GM13976 (cell line): ENCODE measurements around the gene NCAPG2.
"Not testable (repeated sequence)": the region's sequence is repeated elsewhere in the genome, so short reads cannot be mapped to it uniquely, and the experiment has no call there.

Source experiments
- DNase-seq: peaks from one replicate; pipeline ENCODE4 v3.0.0; 2012; ENCODE audit warnings: low spot score
- in situ Hi-C: fragments of 300-500 bp; cut with MboI; formaldehyde crosslinking; loops from one replicate; pipeline ENCODE4 v1.12.0; 2022; ENCODE audit warnings: low sequenced_read_pairs, mixed read lengths, inconsistent platforms; ENCODE audit not compliant: unreplicated experiment
- TF ChIP-seq, protein P1 (sequence below): IDR thresholded peaks from 2 replicates; pipeline ENCODE4 v1.5.1; 2012; ENCODE audit warnings: borderline replicate concordance, mild to moderate bottlenecking; ENCODE audit not compliant: insufficient read depth; ENCODE audit errors: extremely low read depth, missing control alignments, control extremely low read depth

NCAPG2 gene

GRCh38 chr7:158631574-158632195 lies 72.9 kb downstream of the NCAPG2 start:
- in situ Hi-C loops = no loop called here
- TF ChIP-seq, protein P1, sequence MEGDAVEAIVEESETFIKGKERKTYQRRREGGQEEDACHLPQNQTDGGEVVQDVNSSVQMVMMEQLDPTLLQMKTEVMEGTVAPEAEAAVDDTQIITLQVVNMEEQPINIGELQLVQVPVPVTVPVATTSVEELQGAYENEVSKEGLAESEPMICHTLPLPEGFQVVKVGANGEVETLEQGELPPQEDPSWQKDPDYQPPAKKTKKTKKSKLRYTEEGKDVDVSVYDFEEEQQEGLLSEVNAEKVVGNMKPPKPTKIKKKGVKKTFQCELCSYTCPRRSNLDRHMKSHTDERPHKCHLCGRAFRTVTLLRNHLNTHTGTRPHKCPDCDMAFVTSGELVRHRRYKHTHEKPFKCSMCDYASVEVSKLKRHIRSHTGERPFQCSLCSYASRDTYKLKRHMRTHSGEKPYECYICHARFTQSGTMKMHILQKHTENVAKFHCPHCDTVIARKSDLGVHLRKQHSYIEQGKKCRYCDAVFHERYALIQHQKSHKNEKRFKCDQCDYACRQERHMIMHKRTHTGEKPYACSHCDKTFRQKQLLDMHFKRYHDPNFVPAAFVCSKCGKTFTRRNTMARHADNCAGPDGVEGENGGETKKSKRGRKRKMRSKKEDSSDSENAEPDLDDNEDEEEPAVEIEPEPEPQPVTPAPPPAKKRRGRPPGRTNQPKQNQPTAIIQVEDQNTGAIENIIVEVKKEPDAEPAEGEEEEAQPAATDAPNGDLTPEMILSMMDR = no peak
- DNase-seq = no peak

DNA sequence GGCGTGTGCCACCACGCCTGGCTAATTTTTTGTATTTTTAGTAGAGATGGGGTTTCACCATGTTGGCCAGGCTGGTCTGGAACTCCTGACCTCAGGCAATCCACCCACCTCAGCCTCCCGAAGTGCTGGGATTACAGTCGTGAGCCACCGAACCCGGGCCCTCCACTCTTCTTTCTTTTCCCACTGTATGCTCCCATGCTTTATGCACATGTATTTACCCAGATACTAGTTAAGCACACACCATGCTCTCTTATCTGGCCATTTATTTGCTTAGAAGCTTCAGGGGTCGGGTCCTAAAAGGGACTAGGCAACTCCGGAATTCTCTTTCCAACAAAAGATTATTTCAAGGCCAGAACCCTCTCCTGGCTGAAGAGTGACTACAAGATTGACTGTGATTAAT lies 78.3 kb downstream of the NCAPG2 start:
- in situ Hi-C loops, DNase-seq: not testable (repeated sequence)

DNA sequence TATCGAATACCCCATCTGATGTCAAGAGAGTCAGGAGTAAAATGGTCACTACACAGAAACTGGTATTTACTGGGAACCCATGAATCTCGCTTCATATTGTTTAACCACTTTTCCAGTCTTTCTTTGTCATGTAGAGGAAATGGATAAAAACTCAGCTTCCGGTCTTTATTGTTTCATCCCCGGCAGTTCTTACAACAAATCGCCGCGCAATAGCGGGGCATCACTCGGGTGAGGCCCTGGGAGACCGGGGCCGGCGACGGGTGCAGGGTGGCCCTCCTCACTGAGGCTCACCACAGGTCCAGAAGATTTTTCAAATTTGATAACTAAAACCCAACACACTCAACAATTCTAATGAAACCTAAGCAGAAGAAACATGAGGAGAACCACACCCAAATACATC lies 81.4 kb downstream of the NCAPG2 start:
- DNase-seq = no peak
- in situ Hi-C loops = no loop called here
- TF ChIP-seq, protein P1 = no peak

- TF ChIP-seq, protein P1 = no peak
- no peak for DNase-seq
- in situ Hi-C loops = no loop called here
These were observed 83.7 kb downstream of the NCAPG2 start for GRCh38 chr7:158620839-158621441.

DNA sequence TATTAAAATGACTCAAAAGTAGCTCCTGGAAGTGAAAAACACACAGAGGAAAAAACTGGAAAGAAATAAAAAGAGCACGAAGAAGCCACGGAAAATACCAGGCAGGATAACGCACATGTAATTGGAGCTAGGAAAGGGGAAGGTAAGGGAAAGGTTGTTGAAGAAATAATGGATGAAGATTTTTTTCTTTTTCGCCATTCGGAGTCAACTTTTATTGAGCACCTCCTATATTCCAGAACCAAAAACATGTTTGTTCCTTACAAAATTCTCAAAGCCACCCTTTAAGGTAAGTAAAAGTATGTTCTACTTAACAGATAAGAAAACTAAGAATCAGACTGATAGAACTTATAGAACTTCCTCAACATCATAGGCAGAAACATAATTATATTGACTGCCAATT lies 84.2 kb downstream of the NCAPG2 start:
- in situ Hi-C loops = no loop called here
- TF ChIP-seq, protein P1 = no peak
- no peak for DNase-seq

DNA sequence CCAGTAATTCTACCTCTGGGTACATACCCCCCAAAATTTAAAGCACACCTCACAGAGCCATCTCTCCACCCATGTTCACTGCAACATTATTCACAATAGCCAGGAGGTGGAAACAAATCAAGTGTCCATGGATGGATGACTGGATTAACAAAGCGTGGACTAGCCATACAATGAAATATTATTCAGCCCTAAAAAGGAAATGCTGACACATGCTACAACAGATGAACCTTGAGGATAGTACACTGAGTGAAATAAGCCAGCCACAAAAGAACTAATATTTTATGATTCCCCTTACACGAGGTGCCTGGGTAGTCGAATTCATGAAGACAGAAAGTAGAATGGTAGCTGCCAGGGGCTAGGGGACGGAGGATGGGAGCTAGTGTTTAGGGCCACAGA lies 85.9 kb downstream of the NCAPG2 start:
- TF ChIP-seq, protein P1 = no peak
- DNase-seq = no peak
- in situ Hi-C loops = no loop called here

DNA sequence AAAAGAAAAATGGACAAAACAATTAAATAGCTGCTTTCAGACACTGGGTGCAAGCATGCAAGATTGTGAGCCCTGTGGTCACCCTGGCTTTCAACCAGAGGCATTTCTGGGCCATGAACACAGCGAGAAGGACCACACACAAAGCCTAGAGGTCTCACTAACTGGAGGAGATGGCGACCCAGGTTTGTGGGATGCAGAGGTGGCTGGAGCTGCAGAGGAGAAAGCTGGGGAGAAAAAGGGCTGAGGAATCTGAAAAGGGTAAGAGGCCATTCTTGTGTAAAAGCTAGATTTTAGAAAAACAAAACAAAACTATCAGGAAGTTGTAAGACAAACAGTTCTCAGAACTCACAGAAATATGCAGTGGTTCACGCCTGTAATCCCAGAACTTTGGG lies 86.9 kb downstream of the NCAPG2 start:
- TF ChIP-seq, protein P1 = no peak
- no peak for DNase-seq
- in situ Hi-C loops = no loop called here
